HK-2 (cell line): ENCODE data around the gene MYH3.
"Not testable (repeated sequence)": the region's sequence is repeated elsewhere in the genome, so short reads cannot be mapped to it uniquely, and the experiment has no call there.

Experiments
- DNase-seq: peaks from one replicate; pipeline ENCODE4 v3.0.0-alpha.2; 2018; ENCODE audit not compliant: unreplicated experiment

Gene MYH3

DNA sequence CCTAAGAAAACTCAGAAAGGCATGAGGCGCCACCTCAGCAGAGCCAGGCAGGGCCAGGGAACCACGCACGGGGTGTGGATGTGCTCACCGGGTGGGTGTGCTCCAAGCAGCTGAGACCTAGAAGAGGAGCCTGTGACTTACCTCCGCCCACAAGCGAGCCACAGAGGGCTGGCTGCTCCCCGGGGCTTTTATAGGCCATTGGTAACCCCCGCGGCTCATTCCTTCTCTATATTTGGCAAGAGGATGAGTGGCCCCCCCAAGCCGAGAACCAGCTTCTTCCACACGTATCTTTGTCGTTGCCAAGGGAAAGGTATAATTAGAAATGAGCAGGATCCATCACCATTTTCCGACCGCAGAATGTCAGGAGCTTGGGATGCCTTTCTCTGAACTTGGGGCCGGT is at the start of gene MYH3:
MYH3 (minus strand) TSS at position 162 of the 400 bp plus-strand sequence. CDS start 2,245 bp downstream, outside the sequence.
- DNase-seq = no peak

GRCh38 chr17:10705727-10706126 is 48.6 kb upstream of the MYH3 start:
- no peak for DNase-seq

DNA sequence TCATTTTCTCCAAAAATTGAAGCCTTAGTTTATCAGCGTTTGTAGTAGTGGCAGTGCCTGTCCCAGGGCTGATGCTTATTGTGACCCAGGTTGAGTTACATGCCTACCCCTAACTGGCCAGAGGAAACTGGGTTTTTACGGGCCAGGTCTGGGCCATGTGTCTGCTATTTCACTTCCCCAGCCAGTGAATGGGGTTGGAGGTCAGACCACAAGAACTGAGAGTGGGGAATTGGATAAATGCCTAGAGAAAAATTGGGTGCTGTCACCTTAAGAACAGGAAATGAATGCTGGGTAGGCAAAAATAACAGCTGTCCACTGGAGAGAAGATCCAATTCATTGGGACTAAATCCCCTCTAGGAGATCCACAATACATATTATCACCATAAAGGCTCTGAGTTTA is 45.5 kb upstream of the MYH3 start:
- no peak for DNase-seq

DNA sequence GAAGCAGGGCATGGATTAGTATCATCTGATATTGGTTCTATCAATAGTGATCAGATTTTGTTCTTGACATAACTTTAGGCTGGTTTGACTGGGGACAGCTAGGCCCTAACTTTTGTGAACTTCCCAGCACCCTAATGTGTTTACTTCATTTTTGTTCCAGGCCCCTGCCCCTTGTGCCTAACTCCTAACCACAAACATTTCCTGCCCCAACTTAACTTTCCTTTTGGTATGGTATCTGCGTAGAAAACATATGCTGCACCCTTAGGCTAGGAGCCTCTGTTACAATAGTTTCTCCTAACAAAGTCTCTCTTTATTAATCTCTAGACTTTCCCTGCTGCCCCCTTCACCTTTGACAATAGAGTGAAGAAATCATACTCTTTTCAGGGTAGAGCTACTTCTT is 42.7 kb upstream of the MYH3 start:
- no peak for DNase-seq

DNA sequence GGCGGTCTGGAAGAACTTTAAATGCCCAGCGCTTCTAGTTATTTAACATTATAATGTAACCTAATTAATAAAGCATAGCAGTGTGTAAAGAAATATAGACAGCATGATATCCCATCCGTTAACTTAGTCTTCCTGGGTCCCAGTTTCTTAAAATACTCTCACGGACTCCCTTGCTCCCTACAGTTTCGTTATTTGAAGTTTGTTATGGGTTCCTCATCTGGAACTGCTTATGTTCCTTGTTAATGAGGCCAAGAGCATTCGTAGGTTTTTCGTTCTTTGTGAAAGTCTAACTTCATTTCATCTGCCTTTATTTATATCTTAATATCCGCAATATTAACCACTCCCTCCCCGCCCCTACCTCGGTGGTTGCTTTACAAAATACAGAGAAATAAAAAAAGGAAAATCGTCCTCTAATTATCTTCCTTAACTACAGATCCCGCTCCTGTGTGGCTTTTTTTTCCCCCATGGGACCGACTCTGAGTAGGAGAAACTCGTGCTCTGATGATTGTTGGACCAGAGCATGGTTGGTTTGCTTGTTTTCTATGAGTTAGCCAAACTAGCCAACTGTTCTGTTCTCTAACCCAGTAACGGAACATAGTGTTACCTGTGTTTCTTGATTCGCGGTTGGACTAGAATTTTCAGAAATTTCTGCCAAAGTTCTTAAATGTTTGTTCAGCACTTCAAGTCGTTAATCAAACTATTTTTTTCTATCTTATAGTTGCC is 41.1 kb upstream of the MYH3 start:
- DNase-seq = no peak

DNA sequence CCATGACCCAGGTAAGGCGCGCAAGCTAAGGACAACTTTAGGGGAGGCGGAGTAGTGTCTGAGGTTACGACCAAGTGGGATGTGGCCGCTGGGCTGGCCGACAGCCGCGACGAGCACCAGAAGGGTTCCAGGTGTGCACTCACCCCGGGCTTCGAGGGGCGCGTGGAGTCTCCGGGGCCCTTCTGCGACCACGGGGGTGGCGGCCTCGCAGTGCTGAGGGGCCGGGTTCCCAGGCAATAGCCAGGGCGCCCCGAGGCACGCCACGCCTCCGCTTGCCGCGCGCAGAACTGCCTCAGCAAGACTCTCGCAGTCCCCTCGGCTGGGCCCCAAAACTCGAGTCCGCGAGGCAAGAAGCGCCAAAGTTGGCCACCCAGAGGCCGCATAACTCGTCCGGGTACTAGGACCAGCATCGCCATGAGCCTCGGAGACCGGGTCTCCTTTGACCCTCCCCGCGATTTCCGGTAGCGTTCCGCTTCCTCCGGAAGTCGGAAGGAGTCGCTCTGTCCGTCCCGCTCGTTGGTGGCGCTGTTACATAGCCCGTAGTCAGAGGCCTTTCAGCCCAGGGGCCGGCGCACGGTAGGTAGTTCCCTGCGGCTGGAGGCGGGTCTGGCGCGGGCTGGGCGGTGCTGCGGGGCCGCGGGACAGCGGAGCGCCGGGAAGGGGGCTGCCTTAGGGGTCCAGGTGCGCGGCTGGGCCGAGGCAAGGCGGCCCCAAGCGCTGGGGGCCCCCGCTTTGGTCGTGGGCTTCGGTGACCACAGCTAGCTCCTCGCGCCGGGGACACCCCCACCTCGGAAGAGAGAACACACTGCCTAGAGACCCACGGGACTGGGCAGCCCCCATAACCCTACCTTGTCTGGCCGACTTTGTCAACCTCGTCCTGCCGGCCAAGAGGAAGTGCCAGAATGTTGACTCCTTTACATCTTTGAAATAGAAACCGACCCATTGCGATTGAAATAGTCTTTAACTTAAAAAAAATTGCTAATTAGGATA is 40.3 kb upstream of the MYH3 start, which contains the start of the genes ADPRM and SCO1:
ADPRM (plus strand) TSS at position 503 of the 990 bp plus-strand sequence. CDS start 7,333 bp downstream, outside the sequence.
SCO1 (minus strand) TSS at position 442 of the 990 bp plus-strand sequence; CDS start at position 416, 26 bp downstream.
- DNase-seq = peak; percentile 95

DNA sequence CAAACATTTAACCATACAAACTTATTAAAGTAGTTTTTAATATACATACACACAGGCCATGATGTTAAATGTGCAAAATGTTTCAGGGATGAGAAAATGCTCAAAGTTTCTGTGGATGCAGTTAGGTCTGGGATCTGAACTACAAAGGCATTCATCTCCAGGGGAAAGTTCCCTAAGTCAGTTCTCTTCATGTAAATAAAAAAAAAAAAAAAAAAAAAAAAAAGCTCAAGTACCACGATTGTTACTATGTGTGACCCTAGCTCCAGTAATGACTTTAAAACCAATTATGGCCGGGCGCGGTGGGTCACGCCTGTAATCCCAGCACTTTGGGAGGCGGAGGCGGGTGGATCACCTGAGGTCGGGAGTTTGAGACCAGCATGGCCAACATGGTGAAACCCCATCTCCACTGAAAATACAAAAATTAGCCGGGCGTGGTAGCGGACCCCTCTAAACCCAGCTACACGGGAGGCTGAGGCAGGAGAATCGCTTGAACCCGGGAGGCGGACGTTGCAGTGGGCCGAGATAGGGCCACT is 38.8 kb upstream of the MYH3 start:
- DNase-seq = not testable (repeated sequence)

DNA sequence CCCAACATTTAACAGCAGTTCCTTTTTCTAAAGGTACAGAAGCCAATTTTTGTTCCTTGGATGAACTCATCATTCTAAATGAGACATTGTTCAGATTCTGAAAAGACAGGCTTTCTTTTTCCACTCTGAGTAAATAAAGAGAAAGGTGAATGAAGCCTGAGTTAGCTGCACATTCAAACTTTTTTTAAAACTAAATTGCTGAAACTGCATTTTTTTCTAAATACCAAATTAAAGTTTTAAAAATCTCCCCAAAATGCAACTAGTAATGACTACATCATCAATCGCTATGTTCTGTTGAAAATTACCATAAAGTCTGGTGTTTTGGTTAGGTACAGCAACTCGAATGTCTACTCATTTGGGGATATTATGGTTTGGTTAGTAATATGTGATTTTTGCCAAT is 30.4 kb upstream of the MYH3 start:
- DNase-seq = no peak

DNA sequence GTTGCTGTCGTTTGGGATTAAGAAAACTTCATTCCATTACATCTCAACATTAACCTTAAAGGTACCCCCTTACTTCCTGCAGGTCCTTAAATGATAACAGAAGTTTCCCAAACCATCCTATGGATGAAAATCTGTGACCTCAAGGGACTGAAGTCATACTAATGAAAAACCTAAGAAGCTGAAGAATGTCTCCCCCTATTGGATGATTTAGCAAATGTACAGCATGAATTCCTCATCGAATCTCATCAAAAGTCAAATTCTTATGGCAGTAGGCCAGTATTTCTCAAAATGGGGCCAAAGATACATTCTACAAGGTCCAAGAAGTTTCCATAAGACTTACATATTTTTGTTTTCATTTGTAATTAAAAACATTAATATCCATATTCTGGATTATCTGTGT is 26.7 kb upstream of the MYH3 start:
- DNase-seq = no peak

DNA sequence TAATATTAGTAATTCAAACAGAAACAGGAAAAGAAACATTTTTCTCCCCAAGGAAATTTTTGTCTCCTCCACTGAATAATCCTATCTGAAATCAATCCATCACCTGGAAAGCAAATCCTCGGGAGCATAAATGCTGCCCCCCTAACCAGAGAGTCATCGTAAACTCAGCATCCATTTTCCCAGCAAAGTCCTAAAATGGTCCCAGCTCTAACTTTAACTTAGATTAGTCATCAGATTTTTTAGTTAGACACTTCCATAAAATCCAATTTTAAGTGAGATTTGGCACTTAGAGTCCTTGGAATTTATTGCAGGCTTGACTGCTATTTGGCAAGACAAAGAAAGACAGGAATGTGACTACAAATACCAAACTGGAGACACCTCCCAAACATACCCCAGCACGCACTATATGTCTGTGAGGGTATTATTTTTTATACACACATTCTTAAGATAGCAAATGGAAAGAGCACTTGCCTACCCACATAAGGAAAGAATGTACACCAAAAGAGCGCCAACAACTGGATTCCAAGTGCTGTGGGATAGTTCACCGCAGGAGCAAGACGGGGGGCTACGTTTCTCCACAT is 24.8 kb upstream of the MYH3 start:
- DNase-seq = no peak

DNA sequence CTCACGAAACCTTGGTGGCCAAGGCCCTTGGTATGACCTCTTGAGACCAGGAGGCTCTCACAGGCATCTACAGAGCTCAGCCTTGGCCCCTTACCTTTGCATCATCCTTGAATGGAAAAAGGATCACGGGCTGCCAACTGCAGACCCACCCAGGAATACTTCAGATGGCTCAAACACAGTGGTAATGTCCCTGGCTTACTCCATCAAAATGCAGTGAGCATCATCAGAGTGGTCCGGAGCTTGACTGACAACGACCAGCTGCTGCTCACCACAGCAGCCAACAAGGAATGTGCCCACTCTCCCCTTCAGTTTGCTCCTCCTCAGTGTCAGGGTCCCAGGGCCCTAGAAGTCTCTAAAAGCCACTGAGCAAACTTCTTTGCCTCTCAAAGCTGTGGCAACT is 17.6 kb upstream of the MYH3 start:
- no peak for DNase-seq

- DNase-seq = no peak
Observed at GRCh38 chr17:10673312-10673711, 16.2 kb upstream of the MYH3 start.

GRCh38 chr17:10668775-10669174 is 11.7 kb upstream of the MYH3 start:
- DNase-seq = no peak

DNA sequence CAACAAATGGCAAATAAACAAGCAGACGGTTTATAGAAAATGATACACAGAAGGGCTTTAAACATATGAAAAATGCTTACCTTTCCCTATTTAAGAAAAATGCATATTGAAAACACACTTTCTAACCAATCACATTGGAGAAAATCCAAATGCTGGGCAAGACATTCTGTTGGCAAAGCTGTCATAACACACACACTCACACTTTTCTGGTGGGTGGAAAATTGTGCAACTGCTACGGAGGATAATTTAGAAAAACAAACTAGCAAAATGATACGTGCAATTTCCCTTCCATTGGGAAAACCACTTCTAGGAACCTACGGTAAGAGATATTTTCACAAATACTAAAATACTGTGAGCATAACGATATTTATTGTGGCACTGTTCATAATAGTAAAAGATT is 9.8 kb upstream of the MYH3 start:
- DNase-seq = no peak

GRCh38 chr17:10664571-10664970 is 7.5 kb upstream of the MYH3 start:
- DNase-seq = no peak

DNA sequence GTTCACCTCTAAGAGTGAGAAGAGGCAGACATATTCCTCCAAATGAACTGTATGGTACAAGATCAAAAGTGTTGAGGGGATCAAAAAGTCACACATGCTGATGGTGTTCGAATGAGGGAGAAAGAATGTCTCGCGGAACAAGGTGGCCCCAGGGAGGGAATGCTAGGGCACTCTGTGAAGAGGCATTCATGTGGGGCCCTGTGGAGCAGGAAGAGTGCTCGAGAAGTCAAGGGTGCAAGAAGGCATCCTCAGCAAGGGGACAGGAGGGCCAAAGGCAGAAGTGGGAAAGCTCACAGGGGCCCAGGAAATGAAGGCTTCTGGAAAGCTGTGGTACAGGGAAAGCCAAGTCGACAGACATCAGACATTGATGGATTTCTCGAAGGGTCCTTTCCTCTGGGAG is 6.1 kb upstream of the MYH3 start:
- no peak for DNase-seq

DNA sequence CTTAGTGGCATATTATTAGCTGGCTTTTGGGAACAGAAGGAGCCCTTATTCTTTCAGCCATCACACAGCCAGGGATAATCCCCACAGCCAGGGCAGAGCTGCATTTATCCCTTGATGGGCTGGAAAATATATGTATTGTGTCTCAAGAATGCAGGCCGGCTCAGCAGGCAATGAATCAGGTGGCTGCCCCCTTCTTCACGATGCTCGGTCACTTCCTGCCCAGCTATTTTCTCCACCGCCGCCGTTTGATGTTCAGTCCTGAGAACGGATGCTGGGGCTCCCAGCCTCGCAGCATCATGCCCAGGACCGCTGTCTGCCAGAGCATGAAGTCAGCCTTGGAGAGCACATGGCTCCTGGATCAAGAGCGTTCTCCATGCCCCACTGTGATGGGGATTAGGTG is 4.3 kb upstream of the MYH3 start:
- DNase-seq = no peak

- DNase-seq = no peak
Observed at GRCh38 chr17:10657879-10658278, 770 bp upstream of the MYH3 start.

DNA sequence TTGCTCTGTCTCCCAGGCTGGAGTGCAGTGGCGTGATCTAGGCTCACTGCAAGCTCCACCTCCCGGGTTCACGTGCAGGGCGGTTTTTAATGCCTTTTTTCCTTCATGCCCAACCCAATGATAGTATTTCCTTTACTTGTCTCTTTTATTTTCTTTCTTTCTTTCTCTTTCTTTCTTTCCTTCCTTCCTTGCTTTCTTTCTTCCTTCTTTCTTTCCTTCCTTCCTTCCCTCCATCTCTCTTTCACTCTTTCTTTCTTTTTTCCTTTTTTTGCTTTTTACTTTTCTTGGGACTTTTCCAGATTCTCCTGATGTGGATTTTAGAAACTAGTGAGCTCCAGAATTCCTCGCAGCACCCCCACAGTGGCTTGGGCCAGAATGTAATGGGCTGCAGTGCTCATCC is 3.1 kb downstream of the MYH3 start:
- DNase-seq = no peak

DNA sequence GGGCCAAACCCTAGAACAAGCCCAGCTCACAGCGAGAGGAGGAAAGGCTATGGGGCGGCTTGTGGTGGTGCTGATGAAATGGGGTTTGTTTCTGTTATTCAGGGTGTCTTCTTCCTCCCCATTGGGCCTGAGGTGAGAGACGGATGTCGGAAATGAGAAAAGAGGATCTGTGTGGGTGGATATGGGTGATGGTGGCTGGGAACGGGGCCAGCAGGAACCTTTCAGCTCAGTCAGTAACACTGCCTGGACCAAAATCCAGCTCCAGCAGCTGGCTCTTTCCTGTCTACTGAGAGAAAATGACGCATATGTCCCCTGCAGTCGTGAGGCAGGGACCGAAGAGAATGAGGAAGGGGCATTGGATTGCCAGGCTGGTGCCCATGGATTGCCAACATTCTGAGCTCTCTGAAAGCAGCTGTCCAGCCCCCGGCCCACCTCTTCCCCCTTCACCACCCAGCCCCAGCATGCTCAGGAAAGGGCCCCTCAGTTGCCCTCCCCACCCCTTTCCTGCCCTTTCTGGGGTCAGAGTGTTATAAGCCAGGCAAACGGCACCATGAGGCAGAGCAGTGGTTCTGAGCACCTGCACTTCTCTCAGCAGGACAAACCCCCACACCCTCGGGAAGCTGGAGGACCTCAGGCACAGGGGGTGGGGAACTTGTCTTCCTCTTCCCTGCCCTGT is 4.0 kb downstream of the MYH3 start:
- no peak for DNase-seq

DNA sequence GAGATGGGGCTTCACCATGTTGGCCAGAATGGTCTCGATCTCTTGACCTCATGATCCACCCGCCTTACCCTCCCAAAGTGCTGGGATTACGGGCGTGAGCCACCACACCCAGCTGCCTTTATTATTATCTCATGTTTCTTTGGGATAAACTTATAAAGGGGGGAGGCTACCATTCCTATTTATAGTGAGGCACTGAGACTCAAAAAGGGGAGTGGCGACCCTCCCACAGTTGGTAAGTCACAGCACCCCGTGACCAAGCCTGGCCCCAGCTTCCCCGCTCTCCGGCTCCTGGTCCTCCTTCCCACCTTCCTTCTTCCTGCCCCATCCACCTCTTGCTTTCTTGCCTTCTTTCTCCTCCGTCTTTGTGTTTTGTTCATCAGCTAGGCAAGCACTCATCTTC is 5.2 kb downstream of the MYH3 start:
- no peak for DNase-seq
